Naive thymus-derived CD4-positive, alpha-beta T cell (primary cell): ENCODE results near the gene CDH12. TPM values are rescaled to one million over a fixed set of nuclear protein-coding genes. Genes with fewer than 3 reads are reported as not detected.

Experiments
- ATAC-seq: fragments of 150-1000 bp; cut with Tn5 transposase; 2 replicates; pipeline ENCODE4 v1.10.0; 2021; ENCODE audit warnings: mild to moderate bottlenecking, moderate library complexity
- CTCF ChIA-PET: fragments of 350-600 bp; sonication (Branson Sonifier 250); formaldehyde crosslinking; loops from one replicate; lab custom pipeline; 2021; ENCODE audit warnings: antibody characterized with exemption; lab: Charles Lee
- POLR2A ChIA-PET: fragments of 350-600 bp; sonication (Branson Sonifier 250); formaldehyde crosslinking; loops from one replicate; lab custom pipeline; 2021; ENCODE audit warnings: antibody characterized with exemption, inconsistent platforms; lab: Charles Lee
- DNase-seq, 9 donors: peaks; one replicate each; pipeline versions ENCODE4 v3.0.0 to v3.0.0-alpha.2; 2020 to 2022; ENCODE audit warnings: mixed read lengths in 1 of 9
- H3K27ac ChIP-seq: one replicate; pipeline ENCODE4 v1.7.0; 2013; ENCODE audit warnings: mild to moderate bottlenecking, low read depth, low read length, moderate library complexity
- H3K27me3 ChIP-seq, 2 donors: one replicate each; pipeline ENCODE4 v1.7.0; 2013; ENCODE audit warnings: low read length in 2 of 2, mild to moderate bottlenecking in 2 of 2, moderate library complexity in 2 of 2; ENCODE audit not compliant: control insufficient read depth in 2 of 2, insufficient read depth in 2 of 2
- H3K36me3 ChIP-seq, 3 experiments: 1 replicate in 2 of 3; 2 replicates in 1 of 3; pipeline ENCODE4 v1.7.0; 2013; ENCODE audit warnings: low read length in 3 of 3, mild to moderate bottlenecking in 3 of 3, moderate library complexity in 1 of 3; ENCODE audit not compliant: insufficient read depth in 3 of 3, control insufficient read depth in 2 of 3
- H3K4me1 ChIP-seq, 2 donors: one replicate each; pipeline ENCODE4 v1.7.0; 2013; ENCODE audit warnings: low read length in 2 of 2, mild to moderate bottlenecking in 2 of 2, moderate library complexity in 1 of 2; ENCODE audit not compliant: control insufficient read depth in 2 of 2, insufficient read depth in 2 of 2
- H3K4me3 ChIP-seq: 2 replicates; pipeline ENCODE4 v1.7.0; 2013; ENCODE audit warnings: mild to moderate bottlenecking, low read length
- H3K9me3 ChIP-seq, 3 experiments: 1 replicate in 2 of 3; 2 replicates in 1 of 3; pipeline ENCODE4 v1.7.0; 2013; ENCODE audit warnings: low read length in 3 of 3; ENCODE audit not compliant: control insufficient read depth in 2 of 3
- H3K27ac Mint-ChIP-seq, 9 donors: one replicate each; pipeline ENCODE4 v1.8.0; 2020 to 2022; ENCODE audit warnings: mixed read lengths in 9 of 9, mild to moderate bottlenecking in 8 of 9, moderate library complexity in 5 of 9, inconsistent platforms in 2 of 9
- H3K27me3 Mint-ChIP-seq, 5 donors: one replicate each; pipeline ENCODE4 v1.8.0; 2021 to 2022; ENCODE audit warnings: mixed read lengths in 5 of 5, mild to moderate bottlenecking in 1 of 5
- H3K36me3 Mint-ChIP-seq, 5 donors: one replicate each; pipeline ENCODE4 v1.8.0; 2020 to 2022; ENCODE audit warnings: mixed read lengths in 5 of 5, mild to moderate bottlenecking in 3 of 5, inconsistent platforms in 1 of 5
- H3K4me1 Mint-ChIP-seq, 7 donors: one replicate each; pipeline ENCODE4 v1.8.0; 2020 to 2022; ENCODE audit warnings: mixed read lengths in 7 of 7, mild to moderate bottlenecking in 3 of 7, inconsistent platforms in 1 of 7
- H3K4me3 Mint-ChIP-seq, 10 donors: one replicate each; pipeline ENCODE4 v1.8.0; 2020 to 2022; ENCODE audit warnings: mild to moderate bottlenecking in 10 of 10, mixed read lengths in 10 of 10, moderate library complexity in 6 of 10, inconsistent platforms in 2 of 10
- H3K9me3 Mint-ChIP-seq, 11 donors: one replicate each; pipeline ENCODE4 v1.8.0; 2020 to 2022; ENCODE audit warnings: mixed read lengths in 11 of 11, mild to moderate bottlenecking in 4 of 11, inconsistent platforms in 1 of 11, moderate library complexity in 1 of 11
- intact Hi-C, 2 donors: fragments of 100-400 bp; cut with micrococcal nuclease; formaldehyde crosslinking; loops; one replicate each; pipeline ENCODE4 v1.15.1; 2023
- polyA plus RNA-seq, 2 donors: library from polyadenylated mRNA; unstranded; fragments of 300-500 nt; fragmentation: Illumina TruSeq; gene quantifications; one replicate each; pipeline ENCODE4 v1.2.3, GENCODE V29; 2021
- total RNA-seq, 6 experiments: library from RNA in 5 of 6; stranded (reverse) in 5 of 6; gene quantifications; 1 replicate in 5 of 6; 2 replicates in 1 of 6; pipeline ENCODE4 v1.2.3 and lab custom pipeline; 2021 to 2026

CDH12 gene
- total and polyA plus RNA-seq, 7 experiments from 2014 or later, result not detected

DNA sequence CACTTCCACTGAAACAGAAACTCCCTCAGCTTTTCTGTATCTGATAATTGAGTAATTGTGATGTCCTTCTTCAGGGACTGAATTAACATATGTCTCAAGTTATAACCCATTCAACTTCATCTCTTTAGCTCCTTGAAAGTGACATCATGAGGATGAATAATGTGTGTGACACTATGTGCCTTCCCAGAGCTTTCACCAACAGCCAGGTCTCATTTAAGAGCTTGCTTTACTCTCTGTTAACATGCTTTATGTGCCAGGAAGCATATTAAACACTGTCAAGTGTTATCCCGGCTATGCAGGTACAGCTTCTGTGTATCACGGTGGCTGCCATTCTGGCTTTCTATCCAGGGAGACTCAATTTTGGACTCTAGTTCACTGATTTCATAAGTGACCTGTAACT, 799.9 kb downstream of the CDH12 start:
- Mint-ChIP-seq H3K27ac (no peak overlapping the region), H3K9me3 (peaks cover 0 to 21% (median 5%) of the 10 kb centered on the region in 11 donors), H3K4me3 (no peak overlapping the region), H3K27me3 (no peaks in the 10 kb centered on the region), H3K4me1 (peaks cover 0 to 1% (median 0%) of the 10 kb centered on the region in 7 donors), H3K36me3 (no peaks in the 10 kb centered on the region)
- no peak overlapping the region for H3K4me3 ChIP-seq
- no peaks in the 10 kb centered on the region for H3K4me1 ChIP-seq
- ChIA-PET CTCF (no interaction called here), POLR2A (no interaction called here)
- DNase-seq (no peak), ATAC-seq (no peak)
- H3K27me3 ChIP-seq, result no peaks in the 10 kb centered on the region
- no peak overlapping the region for H3K27ac ChIP-seq
- H3K36me3 ChIP-seq, result no peaks in the 10 kb centered on the region
- H3K9me3 ChIP-seq, result no peaks in the 10 kb centered on the region
- intact Hi-C loops, result no loop called here

DNA sequence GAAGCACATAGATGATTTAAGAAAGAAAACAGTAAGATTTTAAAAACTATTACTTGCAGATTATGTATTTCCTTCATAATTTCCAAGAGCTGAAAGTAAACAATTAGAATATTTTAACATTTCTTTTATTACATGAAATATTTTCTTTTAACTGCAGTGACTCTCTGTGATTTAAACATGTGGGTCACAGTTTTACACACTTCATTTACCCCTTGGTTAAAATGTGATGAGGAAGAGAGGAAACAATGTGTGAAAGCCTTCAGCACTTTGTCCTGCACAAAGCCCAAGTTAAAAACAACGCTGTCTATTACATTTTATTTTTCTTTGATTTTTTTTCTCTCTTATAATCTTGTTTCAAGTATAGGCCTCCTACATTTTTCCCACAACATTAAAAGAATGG, 801.3 kb downstream of the CDH12 start:
- Histone ChIP-seq H3K9me3 (no peaks in the 10 kb centered on the region), H3K27ac (no peak overlapping the region), H3K4me1 (no peaks in the 10 kb centered on the region), H3K27me3 (no peaks in the 10 kb centered on the region), H3K4me3 (no peak overlapping the region), H3K36me3 (no peaks in the 10 kb centered on the region)
- ChIA-PET CTCF (no interaction called here), POLR2A (no interaction called here)
- Mint-ChIP-seq H3K27me3 (no peaks in the 10 kb centered on the region), H3K4me1 (peaks cover 0 to 1% (median 0%) of the 10 kb centered on the region in 7 donors), H3K9me3 (peaks cover 0 to 33% (median 8%) of the 10 kb centered on the region in 11 donors), H3K27ac (no peak overlapping the region), H3K36me3 (no peaks in the 10 kb centered on the region), H3K4me3 (no peak overlapping the region)
- intact Hi-C loops, result no loop called here
- ATAC-seq, result no peak
- no peak for DNase-seq

DNA sequence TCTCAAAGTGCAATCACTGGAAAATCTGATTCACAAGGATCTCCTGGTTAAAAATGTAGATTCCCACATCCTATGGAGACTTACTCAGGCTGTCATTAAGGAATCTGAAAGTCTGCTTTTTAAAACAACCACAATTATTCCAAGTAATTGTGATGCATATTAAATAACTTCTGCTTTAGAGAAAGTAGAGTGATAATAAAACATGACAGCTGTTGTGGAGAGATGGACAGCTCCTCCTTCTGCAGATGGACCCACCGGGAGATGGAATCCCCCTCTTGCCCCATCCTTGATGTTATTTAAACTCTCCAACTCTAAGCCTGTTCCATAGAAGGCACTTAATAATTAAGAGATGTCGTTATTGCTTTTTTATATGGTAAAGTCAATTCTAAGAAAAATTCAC, 802.2 kb downstream of the CDH12 start:
- no peaks in the 10 kb centered on the region for H3K9me3 ChIP-seq
- intact Hi-C loops, result no loop called here
- Mint-ChIP-seq H3K4me3 (no peak overlapping the region), H3K9me3 (peaks cover 0 to 34% (median 4%) of the 10 kb centered on the region in 11 donors), H3K27me3 (no peaks in the 10 kb centered on the region), H3K4me1 (peaks cover 0 to 1% (median 0%) of the 10 kb centered on the region in 7 donors), H3K27ac (no peak overlapping the region), H3K36me3 (no peaks in the 10 kb centered on the region)
- H3K4me1 ChIP-seq, result no peaks in the 10 kb centered on the region
- no peaks in the 10 kb centered on the region for H3K36me3 ChIP-seq
- DNase-seq (no peak), ATAC-seq (no peak)
- no peak overlapping the region for H3K4me3 ChIP-seq
- POLR2A ChIA-PET, result no interaction called here
- H3K27me3 ChIP-seq, result no peaks in the 10 kb centered on the region
- H3K27ac ChIP-seq, result no peak overlapping the region
- CTCF ChIA-PET, result no interaction called here

DNA sequence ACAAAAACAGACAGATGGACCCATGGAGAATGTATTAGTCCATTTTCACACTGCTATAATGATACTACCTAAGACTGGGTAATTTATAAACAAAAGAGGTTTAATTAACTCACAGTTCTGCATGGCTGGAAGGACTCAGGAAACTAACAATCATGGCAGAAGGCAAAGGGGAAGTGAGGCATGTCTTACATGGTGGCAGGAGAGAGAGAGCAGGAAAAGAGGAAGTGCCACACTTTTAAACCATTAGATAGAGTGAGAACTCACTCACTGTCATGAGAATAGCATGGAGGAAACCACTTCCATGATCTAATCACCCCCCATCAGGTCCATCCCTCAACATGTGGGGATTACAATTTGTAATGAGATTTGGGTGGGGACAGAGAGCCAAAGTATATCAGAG, 808.9 kb downstream of the CDH12 start:
- H3K27ac ChIP-seq, result no peak overlapping the region
- no peak overlapping the region for H3K4me3 ChIP-seq
- DNase-seq (no peak), ATAC-seq (no peak)
- no peaks in the 10 kb centered on the region for H3K27me3 Mint-ChIP-seq
- intact Hi-C loops, result no loop called here
- no peaks in the 10 kb centered on the region for H3K36me3 ChIP-seq
- no peak overlapping the region for H3K27ac Mint-ChIP-seq
- no peaks in the 10 kb centered on the region for H3K27me3 ChIP-seq
- no peaks in the 10 kb centered on the region for H3K4me1 ChIP-seq
- no peaks in the 10 kb centered on the region for H3K4me1 Mint-ChIP-seq
- ChIA-PET CTCF (no interaction called here), POLR2A (no interaction called here)
- H3K4me3 Mint-ChIP-seq, result no peak overlapping the region
- H3K36me3 Mint-ChIP-seq, result no peaks in the 10 kb centered on the region
- no peaks in the 10 kb centered on the region for H3K9me3 ChIP-seq
- peaks cover 0 to 50% (median 9%) of the 10 kb centered on the region in 11 donors for H3K9me3 Mint-ChIP-seq

DNA sequence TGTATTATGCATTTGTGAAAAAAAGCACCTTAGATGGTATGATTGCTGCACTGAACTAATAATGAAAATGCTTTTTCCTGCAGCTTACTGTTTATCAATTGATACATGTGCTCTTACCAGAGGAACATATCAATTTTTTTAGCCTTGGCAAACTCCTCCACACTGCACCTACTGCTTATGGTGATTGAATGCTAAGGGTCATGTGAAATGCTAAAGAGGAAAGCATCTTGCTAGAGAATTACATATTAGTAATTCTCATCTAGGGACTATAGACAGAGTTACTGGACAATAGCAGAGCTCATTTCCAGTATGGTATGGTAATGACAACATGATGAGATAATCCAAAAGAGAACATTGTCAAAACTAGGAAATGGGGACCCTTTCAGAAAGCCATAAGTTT, 817.1 kb downstream of the CDH12 start:
- ChIA-PET CTCF (no interaction called here), POLR2A (no interaction called here)
- H3K27ac ChIP-seq, result no peak overlapping the region
- peaks cover 0 to 15% (median 3%) of the 10 kb centered on the region in 11 donors for H3K9me3 Mint-ChIP-seq
- no peaks in the 10 kb centered on the region for H3K9me3 ChIP-seq
- intact Hi-C loops, result no loop called here
- no peak overlapping the region for H3K27ac Mint-ChIP-seq
- no peaks in the 10 kb centered on the region for H3K27me3 Mint-ChIP-seq
- no peak overlapping the region for H3K4me3 Mint-ChIP-seq
- no peaks in the 10 kb centered on the region for H3K4me1 ChIP-seq
- ATAC-seq (no peak), DNase-seq (no peak)
- no peaks in the 10 kb centered on the region for H3K27me3 ChIP-seq
- H3K36me3 Mint-ChIP-seq, result no peaks in the 10 kb centered on the region
- H3K4me3 ChIP-seq, result no peak overlapping the region
- H3K4me1 Mint-ChIP-seq, result no peaks in the 10 kb centered on the region
- no peaks in the 10 kb centered on the region for H3K36me3 ChIP-seq

DNA sequence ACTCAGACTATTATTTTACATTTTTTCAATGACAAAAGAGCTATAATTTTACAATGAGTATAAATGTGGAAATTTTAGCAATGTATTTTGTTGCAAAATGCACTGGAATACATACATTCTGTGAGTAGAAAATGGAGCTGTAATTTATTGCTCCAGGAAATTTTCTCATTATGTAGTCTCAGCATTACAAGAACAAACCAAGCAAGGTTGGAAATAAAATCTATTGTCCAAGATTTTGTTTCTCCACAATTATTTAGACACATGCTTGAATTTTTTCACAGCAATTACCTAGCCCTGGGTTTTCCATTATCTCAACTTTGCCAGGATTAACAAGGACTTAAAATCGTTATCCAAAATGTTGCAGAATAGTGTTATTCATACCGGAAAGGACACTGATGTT, 820.1 kb downstream of the CDH12 start:
- Histone ChIP-seq H3K9me3 (no peaks in the 10 kb centered on the region), H3K27ac (no peak overlapping the region), H3K4me1 (no peaks in the 10 kb centered on the region), H3K27me3 (no peaks in the 10 kb centered on the region), H3K36me3 (no peaks in the 10 kb centered on the region), H3K4me3 (no peak overlapping the region)
- H3K36me3 Mint-ChIP-seq, result no peaks in the 10 kb centered on the region
- H3K4me3 Mint-ChIP-seq, result no peak overlapping the region
- H3K9me3 Mint-ChIP-seq, result peaks cover 0 to 10% (median 0%) of the 10 kb centered on the region in 11 donors
- intact Hi-C loops, result no loop called here
- ChIA-PET CTCF (no interaction called here), POLR2A (no interaction called here)
- DNase-seq (no peak), ATAC-seq (no peak)
- H3K4me1 Mint-ChIP-seq, result no peaks in the 10 kb centered on the region
- H3K27ac Mint-ChIP-seq, result no peak overlapping the region
- H3K27me3 Mint-ChIP-seq, result no peaks in the 10 kb centered on the region

DNA sequence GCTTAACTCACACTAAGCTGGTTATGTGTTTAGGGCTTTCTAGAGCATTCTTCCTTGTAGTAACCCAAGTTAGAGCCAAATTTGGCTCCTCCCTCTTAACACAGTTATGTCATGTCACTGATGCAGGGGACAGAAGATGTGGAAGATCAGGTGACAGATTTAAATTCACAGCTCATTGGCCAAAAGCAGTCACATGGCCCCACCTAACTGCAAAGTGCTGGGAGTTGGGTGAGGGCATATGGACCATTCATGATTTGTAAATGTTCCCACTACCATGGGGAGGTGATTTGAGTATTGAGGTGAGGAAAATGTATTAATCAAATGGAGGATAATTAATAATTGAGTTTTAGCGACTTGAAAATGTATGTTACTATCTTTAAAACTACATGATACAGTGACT, 829.4 kb downstream of the CDH12 start:
- Mint-ChIP-seq H3K4me3 (no peak overlapping the region), H3K27ac (no peak overlapping the region), H3K4me1 (no peaks in the 10 kb centered on the region), H3K27me3 (no peaks in the 10 kb centered on the region), H3K36me3 (no peaks in the 10 kb centered on the region), H3K9me3 (peaks cover 1 to 31% (median 11%) of the 10 kb centered on the region in 11 donors)
- Histone ChIP-seq H3K4me3 (no peak overlapping the region), H3K4me1 (no peaks in the 10 kb centered on the region), H3K9me3 (no peaks in the 10 kb centered on the region), H3K27me3 (no peaks in the 10 kb centered on the region), H3K36me3 (no peaks in the 10 kb centered on the region), H3K27ac (no peak overlapping the region)
- ChIA-PET CTCF (no interaction called here), POLR2A (no interaction called here)
- DNase-seq (no peak), ATAC-seq (no peak)
- intact Hi-C loops, result no loop called here
